OCI-LY1 (cell line): ENCODE measurements around the gene GRAMD1A.

Source experiments
- EZH2 ChIP-seq: fragments of 200-600 bp; sonication (generic), shearing (Covaris generic); IDR thresholded peaks from 2 replicates; pipeline ENCODE4 v1.8.0; 2017; ENCODE audit warnings: borderline replicate concordance, mixed run types, mild to moderate bottlenecking, antibody characterized with exemption, low read length, moderate library complexity, mixed read lengths
- TF ChIP-seq, protein P1 (sequence below): fragments of 200-600 bp; sonication (generic), shearing (Covaris generic); IDR thresholded peaks from 2 replicates; pipeline ENCODE4 v1.5.1; 2017; ENCODE audit warnings: mild to moderate bottlenecking, antibody characterized with exemption, low read length, moderate library complexity, mixed read lengths

DNA sequence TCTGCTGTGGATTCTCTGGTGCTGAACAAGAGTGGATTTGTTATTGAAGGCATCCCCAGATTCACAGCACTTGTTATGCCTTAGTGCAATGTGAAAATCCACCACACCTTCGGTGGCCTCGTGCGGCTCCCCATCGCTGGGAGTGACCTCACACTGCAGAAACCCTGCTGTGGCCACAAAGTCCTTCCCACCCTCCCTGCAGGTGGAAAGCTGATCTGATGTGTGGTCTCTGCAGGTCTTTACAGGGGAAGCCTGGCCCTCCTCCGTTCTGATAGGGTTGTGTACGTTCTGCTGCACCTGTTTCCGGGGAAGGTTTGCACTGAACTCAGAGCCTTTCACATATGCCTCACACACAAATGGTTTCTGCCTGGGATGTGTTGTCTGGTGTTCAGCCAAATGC lies 41.1 kb upstream of the GRAMD1A start:
- TF ChIP-seq, protein P1, sequence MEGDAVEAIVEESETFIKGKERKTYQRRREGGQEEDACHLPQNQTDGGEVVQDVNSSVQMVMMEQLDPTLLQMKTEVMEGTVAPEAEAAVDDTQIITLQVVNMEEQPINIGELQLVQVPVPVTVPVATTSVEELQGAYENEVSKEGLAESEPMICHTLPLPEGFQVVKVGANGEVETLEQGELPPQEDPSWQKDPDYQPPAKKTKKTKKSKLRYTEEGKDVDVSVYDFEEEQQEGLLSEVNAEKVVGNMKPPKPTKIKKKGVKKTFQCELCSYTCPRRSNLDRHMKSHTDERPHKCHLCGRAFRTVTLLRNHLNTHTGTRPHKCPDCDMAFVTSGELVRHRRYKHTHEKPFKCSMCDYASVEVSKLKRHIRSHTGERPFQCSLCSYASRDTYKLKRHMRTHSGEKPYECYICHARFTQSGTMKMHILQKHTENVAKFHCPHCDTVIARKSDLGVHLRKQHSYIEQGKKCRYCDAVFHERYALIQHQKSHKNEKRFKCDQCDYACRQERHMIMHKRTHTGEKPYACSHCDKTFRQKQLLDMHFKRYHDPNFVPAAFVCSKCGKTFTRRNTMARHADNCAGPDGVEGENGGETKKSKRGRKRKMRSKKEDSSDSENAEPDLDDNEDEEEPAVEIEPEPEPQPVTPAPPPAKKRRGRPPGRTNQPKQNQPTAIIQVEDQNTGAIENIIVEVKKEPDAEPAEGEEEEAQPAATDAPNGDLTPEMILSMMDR: no peak
- no peak for TF ChIP-seq EZH2
